K562 (cell line): ENCODE measurements around the gene SELENOO. TPM values are rescaled to one million over a fixed set of nuclear protein-coding genes. Genes with fewer than 3 reads are reported as not detected.

Experiments
- ZNF316 ChIP-seq: fragments of 450-650 bp; IDR thresholded peaks from 2 replicates; pipeline ENCODE4 v1.6.1; 2016
- polyA plus RNA-seq, 8 experiments: library from polyadenylated mRNA; depleted of rRNA in 4 of 8; stranded (reverse) in 5 of 8; unstranded in 3 of 8; fragments of >200 nt; fragmentation: Nextera tagmentation in 2 of 8; fragmentation: Illumina TruSeq in 1 of 8; extraction: Ambion mirVana in 2 of 8; extraction: Trizol in 1 of 8; gene quantifications; 2 replicates each; pipeline versions ENCODE4 v1.2.1 to v1.2.3, GENCODE V29; 2011 to 2014; ENCODE audit warnings: inconsistent platforms in 1 of 8, missing spikeins in 1 of 8
- total RNA-seq, 7 experiments: library from RNA; depleted of rRNA in 6 of 7; stranded (reverse); fragments of >200 nt in 6 of 7; fragmentation: Illumina TruSeq in 2 of 7; extraction: Trizol in 2 of 7; gene quantifications; 2 replicates each; pipeline versions ENCODE4 v1.2.1 to v1.2.3, GENCODE V29; 2011 to 2021; ENCODE audit warnings: low replicate concordance in 1 of 7
- TF ChIP-seq, protein P1 (sequence below), 2 experiments: fragments of 450-650 bp; formaldehyde crosslinking in 1 of 2; IDR thresholded peaks; 2 replicates each; pipeline versions ENCODE4 v1.4.0 to v1.6.1; 2014 to 2020; ENCODE audit warnings: mild to moderate bottlenecking in 2 of 2, borderline replicate concordance in 1 of 2, low read depth in 1 of 2

The SELENOO gene
- total and polyA plus RNA-seq, 9 of the 15 experiments (the other 6 are each of a cell fraction or from before 2014, with no cell fraction given) = 0.37 to 24.9 (median 8.3) TPM

- TF ChIP-seq, protein P1, sequence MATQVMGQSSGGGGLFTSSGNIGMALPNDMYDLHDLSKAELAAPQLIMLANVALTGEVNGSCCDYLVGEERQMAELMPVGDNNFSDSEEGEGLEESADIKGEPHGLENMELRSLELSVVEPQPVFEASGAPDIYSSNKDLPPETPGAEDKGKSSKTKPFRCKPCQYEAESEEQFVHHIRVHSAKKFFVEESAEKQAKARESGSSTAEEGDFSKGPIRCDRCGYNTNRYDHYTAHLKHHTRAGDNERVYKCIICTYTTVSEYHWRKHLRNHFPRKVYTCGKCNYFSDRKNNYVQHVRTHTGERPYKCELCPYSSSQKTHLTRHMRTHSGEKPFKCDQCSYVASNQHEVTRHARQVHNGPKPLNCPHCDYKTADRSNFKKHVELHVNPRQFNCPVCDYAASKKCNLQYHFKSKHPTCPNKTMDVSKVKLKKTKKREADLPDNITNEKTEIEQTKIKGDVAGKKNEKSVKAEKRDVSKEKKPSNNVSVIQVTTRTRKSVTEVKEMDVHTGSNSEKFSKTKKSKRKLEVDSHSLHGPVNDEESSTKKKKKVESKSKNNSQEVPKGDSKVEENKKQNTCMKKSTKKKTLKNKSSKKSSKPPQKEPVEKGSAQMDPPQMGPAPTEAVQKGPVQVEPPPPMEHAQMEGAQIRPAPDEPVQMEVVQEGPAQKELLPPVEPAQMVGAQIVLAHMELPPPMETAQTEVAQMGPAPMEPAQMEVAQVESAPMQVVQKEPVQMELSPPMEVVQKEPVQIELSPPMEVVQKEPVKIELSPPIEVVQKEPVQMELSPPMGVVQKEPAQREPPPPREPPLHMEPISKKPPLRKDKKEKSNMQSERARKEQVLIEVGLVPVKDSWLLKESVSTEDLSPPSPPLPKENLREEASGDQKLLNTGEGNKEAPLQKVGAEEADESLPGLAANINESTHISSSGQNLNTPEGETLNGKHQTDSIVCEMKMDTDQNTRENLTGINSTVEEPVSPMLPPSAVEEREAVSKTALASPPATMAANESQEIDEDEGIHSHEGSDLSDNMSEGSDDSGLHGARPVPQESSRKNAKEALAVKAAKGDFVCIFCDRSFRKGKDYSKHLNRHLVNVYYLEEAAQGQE (IDR thresholded peaks at IDR 0.05; ENCODE audit: borderline replicate concordance) = no peak
- TF ChIP-seq, protein P1 (CRISPR knock-in tag; IDR thresholded peaks at IDR 0.05; ENCODE audit: low read depth) = no peak
- TF ChIP-seq ZNF316 = no peak
Measured at GRCh38 chr22:50253046-50253915, 52.5 kb downstream of the SELENOO start (continued).
